HG03575 (cell line): ENCODE data around the gene LRRC37B.
"Not testable (repeated sequence)": the region's sequence is repeated elsewhere in the genome, so short reads cannot be mapped to it uniquely, and the experiment has no call there.

Experiments
- ATAC-seq: cut with Tn5 transposase; IDR thresholded peaks from one replicate; pipeline ENCODE4 v1.9.1; 2021; ENCODE audit not compliant: unreplicated experiment, insufficient number of reproducible peaks, low FRiP score; ENCODE audit errors: extremely low read depth

LRRC37B gene

DNA sequence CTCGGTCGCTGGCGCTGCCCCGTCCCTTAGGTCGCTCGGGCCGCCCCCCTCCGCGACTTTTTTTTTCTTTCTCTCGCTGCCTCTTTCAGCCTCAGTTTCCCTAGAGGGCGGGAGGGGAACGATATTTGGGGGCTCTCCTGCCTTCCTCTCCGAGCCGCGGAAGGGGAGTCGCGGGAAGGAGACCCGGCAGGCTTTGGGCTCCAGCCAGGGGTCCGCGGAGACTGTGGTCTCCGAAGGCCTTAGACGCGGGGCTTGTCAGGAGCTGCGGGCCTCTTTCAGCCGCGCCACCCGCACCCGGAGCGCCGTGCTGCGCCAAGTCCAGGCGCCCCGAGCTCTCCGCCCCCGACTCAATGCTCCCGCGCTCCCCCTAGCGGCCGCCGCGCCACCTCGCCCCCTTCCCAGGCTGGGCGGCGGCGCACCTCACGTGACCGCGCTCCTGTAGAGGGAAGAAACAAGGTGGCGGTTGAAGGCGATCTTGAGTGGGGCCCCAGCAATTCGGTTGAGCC is at the start of gene LRRC37B:
Gene LRRC37B, plus strand, starts transcription at position 427 of the 506 bp plus-strand sequence. CDS start 14,010 bp downstream, outside the sequence.
- ATAC-seq: no peak

DNA sequence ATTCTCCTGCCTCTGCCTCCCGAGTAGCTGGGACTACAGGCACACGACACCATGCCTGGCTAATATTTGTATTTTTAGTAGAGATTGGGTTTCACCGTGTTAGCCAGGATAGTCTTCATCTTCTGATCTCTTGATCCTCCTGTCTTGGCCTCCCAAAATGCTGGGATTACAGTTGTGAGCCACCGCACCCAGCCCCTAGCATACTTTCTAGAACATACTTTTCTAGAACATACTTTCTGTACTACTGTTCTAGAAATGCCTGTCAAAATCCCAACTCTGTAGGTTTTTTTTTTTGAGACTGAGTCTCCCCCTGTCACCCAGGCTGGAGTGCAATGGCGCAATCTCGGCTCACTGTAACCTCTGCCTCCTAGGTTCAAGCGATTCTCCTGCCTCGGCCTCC is 43.1 kb upstream of the LRRC37B start:
- ATAC-seq: not testable (repeated sequence)

DNA sequence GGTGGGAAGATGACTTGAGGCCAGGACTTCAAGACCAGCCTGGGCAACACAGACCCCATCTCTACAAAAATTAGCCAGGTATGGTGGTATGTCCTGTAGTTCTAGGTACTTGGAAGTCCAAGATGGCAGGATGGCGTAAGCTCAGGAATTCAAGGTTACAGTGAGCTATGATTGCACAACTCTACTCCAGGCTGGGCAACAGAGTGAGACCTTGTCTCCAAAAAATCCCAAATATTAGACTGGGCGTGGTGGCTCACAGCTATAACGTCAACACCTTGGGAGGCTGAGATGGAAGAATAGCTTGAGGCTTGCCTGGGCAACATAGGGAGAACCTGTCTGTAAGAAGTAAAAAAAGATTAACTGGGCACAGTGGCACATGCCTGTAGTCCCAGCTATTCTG is 39.5 kb upstream of the LRRC37B start:
- no peak for ATAC-seq

DNA sequence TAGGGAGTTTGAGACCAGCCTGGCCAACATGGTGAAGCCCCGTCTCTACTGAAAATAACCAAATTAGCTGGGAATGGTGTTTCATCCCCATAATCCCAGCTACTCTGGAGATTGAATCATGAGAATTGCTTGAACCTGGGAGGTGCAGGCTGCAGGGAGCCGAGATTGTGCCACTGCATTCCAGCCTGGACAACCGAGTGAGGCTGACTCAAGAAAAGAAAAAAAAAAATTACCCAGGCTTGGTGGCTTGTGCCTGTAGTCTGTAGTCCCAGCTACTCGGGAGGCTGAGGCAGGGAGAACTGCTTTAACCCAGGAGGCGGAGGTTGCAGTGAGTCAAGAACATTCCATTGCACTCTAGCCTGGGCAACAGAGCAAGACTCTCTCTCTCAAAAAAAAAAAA is 36.8 kb upstream of the LRRC37B start:
- ATAC-seq: not testable (repeated sequence)

DNA sequence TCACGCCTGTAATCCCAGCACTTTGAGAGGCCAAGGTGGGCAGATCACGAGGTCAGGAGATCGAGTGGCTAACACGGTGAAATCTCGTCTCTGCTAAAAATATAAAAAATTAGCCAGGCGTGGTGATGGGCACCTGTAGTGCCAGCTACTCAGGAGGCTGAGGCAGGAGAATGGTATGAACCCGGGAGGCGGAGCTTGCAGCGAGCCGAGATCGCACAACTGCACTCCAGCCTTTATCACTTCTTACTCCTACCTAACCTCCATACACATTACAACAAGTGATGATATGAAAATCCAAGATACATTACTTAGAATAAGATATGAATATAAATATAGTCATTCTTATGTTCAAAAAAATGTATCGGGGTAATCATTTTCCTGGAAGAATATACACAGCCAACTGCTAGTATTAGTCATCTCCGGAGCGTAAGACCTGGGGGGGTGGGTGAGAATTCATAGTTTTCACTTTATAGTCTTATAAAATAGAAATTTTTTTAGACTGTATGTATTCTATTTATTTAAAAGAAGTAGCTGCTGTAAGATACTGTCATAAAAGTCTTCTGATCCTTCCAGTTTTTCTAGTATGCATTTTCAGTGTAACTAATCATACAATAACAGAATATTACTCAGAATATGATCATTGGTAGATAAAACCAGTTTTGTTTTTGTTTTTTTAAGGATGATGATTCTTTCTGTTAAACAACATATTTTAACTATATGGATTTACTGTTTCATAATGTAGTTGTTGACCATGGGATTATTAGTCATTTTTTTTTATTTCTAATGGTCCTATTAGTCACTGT is 32.7 kb upstream of the LRRC37B start:
- ATAC-seq: not testable (repeated sequence)

DNA sequence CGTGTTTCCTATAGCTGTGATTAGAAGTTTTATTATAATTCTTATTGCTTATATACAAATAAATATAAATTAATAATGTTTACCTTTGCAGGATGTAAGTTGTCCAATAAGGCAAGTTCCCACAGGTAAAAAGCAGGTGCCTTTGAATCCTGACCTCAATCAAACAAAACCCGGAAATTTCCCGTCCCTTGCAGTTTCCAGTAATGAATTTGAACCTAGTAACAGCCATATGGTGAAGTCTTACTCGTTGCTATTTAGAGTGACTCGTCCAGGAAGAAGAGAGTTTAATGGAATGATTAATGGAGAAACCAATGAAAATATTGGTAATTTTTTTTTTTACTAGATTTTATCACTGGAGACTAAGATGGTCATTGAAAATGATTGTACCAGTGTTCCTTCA is 31.8 kb upstream of the LRRC37B start:
- not testable (repeated sequence) for ATAC-seq

DNA sequence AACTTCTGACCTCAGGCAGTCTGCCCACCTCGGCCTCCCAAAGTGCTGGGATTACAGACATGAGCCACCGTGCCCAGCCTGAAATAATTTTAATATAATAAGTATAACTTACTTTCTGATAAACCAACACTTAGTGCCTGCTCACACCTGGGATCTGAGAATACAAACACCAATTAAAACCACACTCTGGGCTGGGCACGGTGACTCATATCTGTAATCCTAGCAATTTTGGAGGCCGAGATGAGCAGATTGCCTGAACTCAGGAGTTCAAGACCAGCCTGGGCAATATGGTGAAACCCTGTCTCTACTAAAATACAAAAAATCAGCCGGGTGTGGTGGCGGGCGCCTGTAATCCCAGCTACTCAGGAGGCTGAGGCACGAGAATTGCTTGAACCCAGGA is 15.4 kb upstream of the LRRC37B start:
- ATAC-seq: not testable (repeated sequence)

DNA sequence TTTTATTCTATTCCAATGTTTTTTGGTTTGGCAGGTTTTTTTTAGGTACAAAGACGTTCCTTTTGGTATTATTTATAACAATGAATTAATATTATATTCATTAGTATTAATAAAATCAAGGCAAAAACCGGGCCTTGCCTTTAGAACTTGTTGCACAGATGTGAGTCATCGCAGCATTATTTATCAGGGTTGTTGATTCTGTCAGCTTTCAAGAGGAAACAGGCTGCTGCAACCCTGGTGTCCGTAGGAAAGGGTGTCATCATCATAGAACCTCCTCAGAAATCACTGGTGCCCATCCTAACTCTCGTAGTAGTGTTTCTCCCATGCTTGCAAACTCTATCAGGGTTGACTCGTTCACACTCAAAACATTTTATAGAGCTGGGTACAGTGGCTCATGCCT is 10.2 kb upstream of the LRRC37B start:
- ATAC-seq: no peak

DNA sequence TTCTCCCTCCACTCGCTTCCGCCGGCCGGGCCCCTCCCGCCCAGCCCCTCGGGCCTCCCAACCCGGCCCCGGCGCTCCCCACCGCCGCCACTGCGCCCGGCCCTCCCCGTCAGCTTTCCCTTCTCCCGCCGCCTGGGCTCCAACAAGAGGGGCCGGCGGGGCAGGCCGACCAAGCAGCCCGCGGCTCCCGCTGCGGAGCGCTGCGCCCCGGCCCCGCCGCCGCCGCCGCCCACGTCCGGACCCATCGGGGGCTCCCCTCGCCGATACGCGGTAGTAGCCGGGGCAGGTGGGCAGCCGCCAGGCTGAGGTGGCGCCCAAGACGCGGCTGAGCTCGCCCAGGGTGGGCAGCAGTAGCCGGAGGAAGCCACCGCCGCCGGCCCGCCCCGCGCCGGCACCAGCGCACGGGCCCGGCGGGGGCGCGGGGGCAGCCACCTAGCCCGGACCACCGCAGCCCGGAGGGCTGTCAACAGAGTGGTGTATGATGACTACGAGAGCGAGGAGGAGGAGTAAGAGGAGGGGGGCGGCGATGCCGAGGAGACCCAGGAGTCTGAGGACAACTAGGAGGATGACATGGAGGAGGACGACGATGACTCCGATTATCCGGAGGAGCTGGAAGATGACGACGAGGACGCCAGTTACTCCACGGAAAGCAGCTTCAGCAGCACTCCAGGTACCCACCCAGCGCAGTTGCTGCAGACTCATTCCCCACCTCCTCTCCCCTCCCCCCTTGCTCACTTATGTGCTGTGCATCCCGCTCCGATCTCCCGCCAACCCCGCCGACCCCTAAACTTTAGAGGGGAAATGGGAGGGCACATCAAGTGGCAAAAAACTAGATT is 498 bp downstream of the LRRC37B start:
- ATAC-seq: no peak

DNA sequence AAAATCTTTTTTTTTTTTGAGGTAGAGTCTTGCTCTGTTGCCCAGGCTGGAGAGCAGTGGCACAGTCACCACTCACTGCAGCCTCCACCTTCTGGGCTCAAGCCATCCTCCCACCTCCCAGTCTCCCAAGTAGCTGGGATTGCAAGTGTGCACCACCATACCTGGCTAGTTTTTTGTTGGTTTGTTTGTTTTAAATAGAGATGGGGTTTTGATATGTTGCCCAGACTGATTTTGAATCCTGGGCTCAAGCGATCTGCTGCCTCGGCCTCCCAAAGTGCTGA is 2.0 kb downstream of the LRRC37B start:
- no peak for ATAC-seq

DNA sequence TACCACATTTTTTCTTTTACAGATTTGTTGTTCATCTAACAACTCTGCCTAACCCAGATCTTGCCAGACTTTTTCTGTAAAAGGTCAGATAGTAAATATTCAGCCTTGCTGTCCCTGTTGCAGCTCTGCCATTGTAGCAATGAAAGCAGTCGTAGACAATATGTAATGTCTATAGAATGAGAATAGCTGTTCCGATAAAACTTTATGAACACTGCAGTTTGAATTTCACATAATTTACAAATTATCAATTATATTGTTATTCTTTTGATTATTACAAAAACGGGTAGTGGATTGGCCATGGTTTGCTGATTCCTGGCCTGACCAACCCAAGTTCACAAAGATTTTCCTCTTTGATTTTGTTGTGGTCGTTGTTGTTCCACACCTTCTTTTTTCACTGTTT is 2.9 kb downstream of the LRRC37B start:
- no peak for ATAC-seq

DNA sequence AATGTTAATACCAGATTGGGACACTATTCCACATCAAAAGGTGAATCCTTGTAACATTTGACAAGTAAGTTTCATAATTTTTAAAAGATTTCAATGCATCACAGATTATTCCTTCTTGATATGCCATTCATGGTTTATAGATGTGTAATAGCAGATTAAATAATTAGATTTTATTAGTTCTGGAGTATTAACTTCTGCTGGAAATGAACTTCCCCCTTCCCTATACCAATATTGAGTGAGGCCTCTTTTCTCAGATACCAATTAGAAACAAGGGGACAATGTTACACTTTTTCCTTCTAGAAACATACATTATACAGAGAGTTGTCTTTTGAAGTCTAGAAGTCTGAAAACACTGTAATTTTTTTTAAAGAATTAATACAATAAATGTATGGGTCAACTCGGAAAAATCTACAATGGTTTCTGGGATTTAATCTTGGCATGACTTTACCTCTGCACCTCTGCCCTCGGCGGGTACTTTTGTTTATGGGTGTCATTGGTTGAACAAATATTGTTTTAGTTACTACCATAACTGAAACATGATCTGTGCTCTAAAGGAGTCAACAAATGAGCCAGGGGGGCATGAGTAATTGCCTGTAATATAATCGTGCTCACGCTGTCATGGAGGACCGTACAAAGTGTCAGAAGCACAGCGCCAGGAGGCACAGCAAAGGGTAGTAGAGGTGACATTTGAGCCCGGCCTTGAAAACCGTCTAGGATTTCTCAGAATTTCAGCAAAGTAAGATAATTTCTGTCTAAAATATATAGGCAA is 8.2 kb downstream of the LRRC37B start:
- ATAC-seq: no peak

DNA sequence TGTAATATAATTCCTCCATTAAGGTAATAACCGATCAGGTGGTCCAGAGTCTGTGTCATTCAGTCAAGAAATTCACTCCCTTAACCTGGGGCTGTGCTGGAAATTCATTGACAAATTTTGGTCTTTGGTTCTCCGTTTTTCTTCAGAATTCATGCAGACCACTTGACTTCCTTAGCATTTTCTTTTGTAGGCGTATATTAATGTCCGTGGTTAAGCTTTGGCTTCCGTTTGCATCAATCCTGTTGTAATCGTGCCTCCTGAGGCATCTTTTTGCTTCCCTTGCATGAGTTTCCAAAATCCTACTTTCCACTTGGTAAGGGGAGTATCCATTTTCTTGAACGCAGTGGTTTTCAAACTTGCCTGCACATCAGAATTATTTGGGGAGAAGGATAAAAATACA is 9.0 kb downstream of the LRRC37B start:
- no peak for ATAC-seq

DNA sequence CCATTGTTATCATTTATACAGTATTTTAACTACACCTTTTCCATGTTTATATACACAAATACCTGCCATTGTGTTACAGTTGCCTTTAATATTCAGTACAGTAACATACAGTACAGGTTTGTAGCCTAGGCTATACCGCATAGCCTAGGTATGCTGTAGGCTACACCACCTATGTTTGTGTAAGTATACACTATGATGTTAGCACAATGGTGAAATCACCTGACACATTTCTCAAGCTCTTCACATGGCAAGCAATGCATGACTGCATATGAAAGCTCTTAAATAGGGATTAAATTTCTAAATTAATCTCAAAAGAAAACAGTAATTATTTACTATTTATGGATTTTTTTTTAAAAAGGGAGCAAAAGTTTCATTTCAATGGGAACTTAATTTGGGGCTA is 12.0 kb downstream of the LRRC37B start:
- ATAC-seq: no peak

DNA sequence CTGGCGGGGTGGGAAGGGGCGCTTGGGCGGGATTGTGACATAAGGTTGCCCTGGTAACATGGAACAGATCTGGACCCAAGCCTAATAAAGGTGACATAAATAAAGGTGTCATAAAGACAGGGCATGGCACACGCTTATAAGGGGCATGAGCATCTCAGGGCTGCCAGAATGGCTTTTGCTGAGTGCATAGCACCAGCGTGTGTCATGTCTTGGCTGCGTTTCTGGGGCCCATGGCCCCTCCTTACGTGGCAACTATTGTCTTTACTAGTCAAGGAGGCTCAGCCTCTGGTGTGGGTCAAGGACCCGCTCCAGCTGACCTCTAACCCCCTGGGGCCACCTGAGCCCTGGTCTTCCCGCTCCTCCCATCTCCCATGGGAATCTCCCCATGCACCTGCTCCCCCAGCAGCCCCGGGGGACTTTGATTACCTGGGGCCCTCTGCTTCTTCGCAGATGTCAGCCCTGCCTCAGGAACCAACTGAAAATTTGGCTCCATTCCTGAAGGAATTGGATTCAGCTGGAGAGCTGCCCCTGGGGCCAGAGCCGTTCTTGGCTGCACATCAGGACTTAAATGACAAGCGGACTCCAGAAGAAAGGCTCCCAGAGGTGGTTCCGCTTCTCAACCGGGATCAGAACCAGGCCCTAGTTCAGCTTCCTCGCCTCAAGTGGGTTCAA is 13.9 kb downstream of the LRRC37B start:
- no peak for ATAC-seq

DNA sequence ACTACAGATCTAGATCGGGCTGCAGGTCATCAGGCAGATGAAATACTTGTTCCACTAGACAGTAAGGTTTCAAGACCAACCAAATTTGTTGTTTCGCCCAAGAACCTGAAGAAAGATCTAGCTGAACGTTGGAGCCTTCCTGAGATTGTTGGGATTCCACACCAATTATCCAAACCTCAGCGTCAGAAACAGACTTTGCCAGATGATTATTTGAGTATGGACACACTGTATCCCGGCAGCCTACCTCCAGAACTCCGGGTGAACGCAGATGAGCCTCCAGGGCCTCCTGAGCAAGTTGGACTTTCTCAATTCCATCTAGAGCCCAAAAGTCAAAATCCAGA is 14.4 kb downstream of the LRRC37B start:
- no peak for ATAC-seq

DNA sequence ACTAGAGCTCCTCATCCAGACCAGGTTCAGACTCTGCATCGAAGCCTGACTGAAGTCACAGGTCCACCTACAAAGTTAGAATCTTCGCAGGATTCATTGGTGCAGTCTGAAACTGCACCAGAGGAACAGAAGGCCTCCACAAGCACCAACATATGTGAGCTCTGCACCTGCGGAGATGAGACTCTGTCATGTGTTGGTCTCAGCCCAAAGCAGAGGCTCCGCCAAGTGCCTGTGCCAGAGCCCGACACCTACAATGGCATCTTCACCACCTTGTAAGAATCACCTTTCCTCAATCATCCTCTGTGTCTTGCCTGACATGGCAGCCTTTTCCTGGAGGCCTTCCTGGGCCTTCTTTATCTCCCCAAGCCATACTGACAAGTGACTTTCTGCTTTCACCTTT is 15.4 kb downstream of the LRRC37B start:
- ATAC-seq: not testable (repeated sequence)

DNA sequence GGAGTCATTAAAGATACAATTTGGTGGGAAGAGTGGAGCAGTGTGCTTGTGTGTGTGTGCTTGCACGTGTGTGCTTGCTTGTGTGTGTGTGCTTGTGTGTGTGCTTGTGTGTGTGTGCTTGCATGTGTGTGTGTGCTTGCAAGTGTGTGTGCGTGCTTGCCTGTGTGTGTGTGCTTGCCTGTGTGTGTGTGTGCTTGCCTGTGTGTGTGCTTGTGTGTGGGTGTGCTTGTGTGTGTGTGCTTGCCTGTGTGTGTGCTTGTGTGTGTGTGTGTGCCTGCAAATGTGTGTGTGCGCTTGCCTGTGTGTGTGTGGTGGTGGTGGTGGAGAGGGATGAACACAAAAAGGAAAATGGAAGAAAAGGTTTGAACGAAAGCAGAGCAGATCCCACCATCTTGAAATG is 20.1 kb downstream of the LRRC37B start:
- not testable (repeated sequence) for ATAC-seq

DNA sequence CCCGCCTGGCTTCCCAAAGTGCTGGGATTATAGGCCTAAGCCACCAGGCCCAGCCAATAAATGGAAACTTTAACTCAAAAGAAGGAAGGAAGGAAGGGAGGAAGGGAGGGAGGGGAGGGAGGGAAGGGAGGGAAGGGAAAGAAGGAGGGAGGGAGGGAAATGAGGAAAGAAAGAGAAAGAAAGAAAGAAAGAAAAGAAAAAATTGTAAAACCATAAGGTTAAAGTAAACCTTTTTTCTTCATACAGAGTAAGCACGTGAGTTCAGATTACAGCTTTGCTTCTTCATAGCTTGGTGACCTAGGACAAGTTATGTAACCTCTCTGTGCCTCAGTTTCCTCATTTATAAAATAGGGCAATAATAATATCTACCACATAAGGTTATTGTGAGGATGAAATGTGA is 26.0 kb downstream of the LRRC37B start:
- no peak for ATAC-seq
